GM13977 (cell line): ENCODE results near the gene MANSC1.
A peak's percentile ranks its signal among the peaks of the same experiment; 100 is the strongest.

Experiments used
- DNase-seq: peaks from one replicate; pipeline ENCODE4 v3.0.0; 2012; ENCODE audit warnings: low spot score
- CTCF ChIP-seq: IDR thresholded peaks from 2 replicates; pipeline ENCODE4 v1.5.1; 2012; ENCODE audit warnings: mild to moderate bottlenecking, control low read depth; ENCODE audit not compliant: insufficient read depth; ENCODE audit errors: extremely low read depth, missing control alignments
- in situ Hi-C: fragments of 300-500 bp; cut with MboI; formaldehyde crosslinking; loops from one replicate; pipeline ENCODE4 v1.12.0; 2022; ENCODE audit warnings: low sequenced_read_pairs, low pct_unique_long_range_greater_than_20kb, mixed read lengths, inconsistent platforms; ENCODE audit not compliant: unreplicated experiment

Gene MANSC1

GRCh38 chr12:12365931-12366431, 15.9 kb upstream of the MANSC1 start:
- peak; percentile 27 for DNase-seq
- in situ Hi-C loops, result no loop called here
- no peak for TF ChIP-seq CTCF

GRCh38 chr12:12365446-12365802, 15.4 kb upstream of the MANSC1 start:
- TF ChIP-seq CTCF, result no peak
- DNase-seq, result no peak
- in situ Hi-C loops, result no loop called here

GRCh38 chr12:12364787-12365445, 14.9 kb upstream of the MANSC1 start:
- TF ChIP-seq CTCF, result no peak
- DNase-seq, result no peak
- in situ Hi-C loops, result no loop called here

GRCh38 chr12:12358528-12358927, 8.5 kb upstream of the MANSC1 start:
- in situ Hi-C loops, result no loop called here
- TF ChIP-seq CTCF, result no peak

GRCh38 chr12:12357719-12358461, 7.8 kb upstream of the MANSC1 start:
- TF ChIP-seq CTCF, result no peak
- in situ Hi-C loops, result no loop called here
- DNase-seq, result peak; percentile 47

More at GRCh38 chr12:12358528-12358927, 8.5 kb upstream of the MANSC1 start:
- DNase-seq, result no peak

GRCh38 chr12:12356896-12357718, 7.1 kb upstream of the MANSC1 start, which contains the start of gene BORCS5:
BORCS5 (plus strand) TSS chr12:12357078; CDS start chr12:12357452, 374 bp downstream.
- TF ChIP-seq CTCF, result peak; percentile 45
- in situ Hi-C loops, result no loop called here
- DNase-seq, result peak; percentile 93
